T follicular helper cell (primary cell): Measurements from ENCODE around the gene NPEPL1.
"Not testable (repeated sequence)": the region's sequence is repeated elsewhere in the genome, so short reads cannot be mapped to it uniquely, and the experiment has no call there.

Experiments used
- DNase-seq: peaks from one replicate; pipeline ENCODE4 v3.0.0-alpha.2; 2020; ENCODE audit warnings: low read depth

The NPEPL1 gene

GRCh38 chr20:58712806-58713731 is 20.5 kb downstream of the NPEPL1 start:
- DNase-seq: no peak

DNA sequence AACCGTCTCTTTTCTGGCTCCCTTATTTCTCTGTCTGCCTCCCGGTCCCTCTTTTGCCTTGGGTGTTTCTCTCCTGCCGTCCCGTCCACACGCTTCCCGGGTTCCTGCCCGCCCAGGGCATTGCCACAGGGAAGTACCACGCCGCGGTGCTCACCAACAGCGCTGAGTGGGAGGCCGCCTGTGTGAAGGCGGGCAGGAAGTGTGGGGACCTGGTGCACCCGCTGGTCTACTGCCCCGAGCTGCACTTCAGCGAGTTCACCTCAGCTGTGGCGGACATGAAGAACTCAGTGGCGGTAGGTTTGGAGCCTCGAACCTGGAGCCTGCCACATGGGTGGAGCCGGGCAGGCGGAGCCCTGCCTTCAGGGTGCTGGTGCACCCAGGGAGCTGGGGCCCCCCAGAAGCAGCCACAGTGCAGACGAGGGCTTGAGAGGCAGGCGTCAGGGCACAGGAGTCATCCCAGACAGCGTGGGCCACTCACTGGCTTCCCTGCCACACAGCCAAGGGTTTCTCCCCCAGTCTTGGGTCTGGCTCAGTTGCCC is 21.3 kb downstream of the NPEPL1 start:
- no peak for DNase-seq

DNA sequence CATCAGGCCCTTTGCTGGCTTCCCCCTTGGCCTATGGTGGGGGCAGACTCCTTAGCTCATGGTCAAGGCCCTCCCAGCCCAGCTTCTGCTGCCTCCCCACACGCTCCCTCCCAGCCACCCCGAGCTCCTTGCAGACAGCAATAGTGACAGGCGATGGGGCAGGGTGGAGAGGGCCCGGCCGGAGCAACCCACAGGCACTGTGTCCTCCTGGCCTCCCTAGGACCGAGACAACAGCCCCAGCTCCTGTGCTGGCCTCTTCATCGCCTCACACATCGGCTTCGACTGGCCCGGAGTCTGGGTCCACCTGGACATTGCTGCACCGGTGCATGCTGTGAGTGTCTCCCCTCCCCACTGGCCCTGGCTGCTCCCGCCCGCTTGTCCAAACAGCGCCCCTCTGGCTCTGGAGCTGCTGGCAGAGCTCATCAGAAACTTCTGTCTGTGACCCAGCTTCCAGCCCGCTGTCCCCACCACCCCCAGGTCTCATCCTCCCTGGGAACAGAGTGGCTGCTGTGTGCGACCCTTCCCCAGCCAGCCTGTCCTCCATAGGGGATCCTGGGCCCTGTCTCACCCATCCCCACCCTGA is 21.8 kb downstream of the NPEPL1 start:
- DNase-seq: no peak

- DNase-seq: no peak
These were observed 22.3 kb downstream of the NPEPL1 start for GRCh38 chr20:58714923-58715351.

- DNase-seq: no peak
These were observed 22.8 kb downstream of the NPEPL1 start for GRCh38 chr20:58715391-58715800.

GRCh38 chr20:58715801-58716475 is 23.3 kb downstream of the NPEPL1 start:
- DNase-seq: no peak

DNA sequence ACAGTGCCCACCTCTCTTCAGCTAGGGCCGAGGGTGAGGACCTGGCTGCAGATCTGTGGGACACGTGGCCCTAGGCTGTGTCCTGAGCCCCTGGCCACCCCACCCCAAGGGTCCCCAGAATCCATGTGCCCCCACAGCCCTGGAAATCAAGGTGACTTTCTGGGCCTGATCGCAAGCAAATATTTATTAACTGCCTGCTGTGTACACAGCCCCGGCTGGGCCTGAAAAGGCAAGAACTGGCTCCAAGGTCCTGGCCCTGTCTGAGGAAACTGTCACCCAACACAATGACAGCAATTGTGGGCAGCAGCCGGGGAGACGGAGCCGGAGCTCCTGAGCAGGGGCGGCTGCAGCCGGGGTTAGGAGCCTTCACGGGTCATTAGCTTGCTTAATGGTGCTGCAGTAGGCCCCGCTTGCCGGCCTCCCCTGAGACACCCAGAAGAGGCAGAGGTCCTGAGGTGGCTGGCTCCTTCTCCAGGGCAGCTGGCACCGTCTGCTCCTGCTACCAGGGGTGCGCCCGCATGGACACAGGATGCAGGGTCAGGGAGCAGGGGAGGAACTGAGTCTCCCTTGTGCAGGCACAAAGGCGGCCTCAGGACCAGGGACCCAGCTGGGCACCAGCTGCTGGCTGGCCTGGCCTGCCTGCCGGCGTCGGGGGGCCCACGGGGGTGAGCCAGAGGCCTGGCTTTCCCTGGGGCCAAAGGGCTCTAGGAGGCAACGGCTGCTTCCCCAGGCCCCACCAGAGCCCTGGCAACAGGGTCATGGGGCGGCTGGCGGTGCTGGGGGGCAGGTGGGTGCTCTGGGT is 24.1 kb downstream of the NPEPL1 start:
- DNase-seq: no peak

GRCh38 chr20:58717278-58718091 is 24.9 kb downstream of the NPEPL1 start:
- no peak for DNase-seq

DNA sequence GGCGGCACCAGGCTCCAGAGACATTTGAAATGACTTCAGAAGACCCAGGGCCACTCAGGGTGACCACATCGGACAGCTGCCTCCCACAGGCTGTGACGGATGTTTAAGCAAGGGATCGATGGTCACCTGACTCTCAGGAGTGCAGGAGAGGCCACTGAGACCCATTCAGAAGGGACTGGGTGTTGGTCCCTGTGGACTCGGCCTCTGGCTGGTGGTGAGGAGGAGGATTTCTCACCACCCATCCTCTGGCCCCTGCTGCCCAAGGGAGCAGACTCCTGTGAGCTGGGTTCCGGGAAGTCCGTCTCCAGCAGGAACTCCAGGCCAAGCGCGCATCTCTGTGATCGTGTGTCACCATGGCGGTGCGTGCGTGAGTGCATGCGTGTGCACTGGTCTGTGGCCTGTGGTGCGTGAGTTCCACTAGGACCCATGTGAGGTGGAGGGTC is 25.5 kb downstream of the NPEPL1 start:
- DNase-seq: no peak

DNA sequence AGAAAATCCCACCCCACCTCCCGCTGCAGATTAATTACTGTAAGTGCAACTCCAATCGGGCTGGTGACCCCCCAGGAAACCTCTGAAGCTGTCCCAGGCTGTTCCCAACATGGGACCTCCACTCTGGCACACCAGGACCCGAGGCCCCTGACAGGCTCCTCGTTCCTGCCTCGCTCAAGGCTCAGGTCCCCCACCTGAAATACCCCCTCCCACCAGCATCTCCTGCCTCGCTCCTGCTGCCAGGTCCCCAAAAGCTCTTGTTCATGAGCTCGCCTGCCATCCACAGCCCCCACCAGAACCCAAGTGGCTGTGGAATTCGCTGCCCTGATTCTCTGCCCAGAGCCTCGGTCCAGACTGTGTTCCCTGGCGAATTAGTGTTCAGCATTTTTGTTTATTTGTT is 26.1 kb downstream of the NPEPL1 start:
- no peak for DNase-seq

GRCh38 chr20:58719258-58719657 is 26.7 kb downstream of the NPEPL1 start:
- DNase-seq: no peak

DNA sequence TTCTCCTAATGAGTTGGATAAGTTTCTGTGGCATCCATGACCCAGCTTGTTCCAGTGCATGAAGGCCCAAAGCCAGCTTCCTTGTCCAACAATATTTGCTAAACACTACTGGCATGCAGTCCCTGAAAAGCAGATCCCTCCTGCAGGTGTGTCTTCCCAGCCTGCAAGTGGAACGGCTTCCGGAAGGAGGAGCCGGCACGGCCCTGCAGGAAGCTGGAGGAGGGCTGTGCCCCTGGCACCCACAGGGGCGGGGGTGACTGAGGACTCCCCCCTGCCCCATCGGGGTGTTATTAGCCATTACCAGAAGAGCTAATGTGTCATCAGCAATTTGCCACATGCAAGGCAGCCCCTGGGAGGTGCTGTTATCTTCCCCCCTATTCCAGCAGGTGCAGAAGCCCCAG is 27.4 kb downstream of the NPEPL1 start:
- no peak for DNase-seq

GRCh38 chr20:58720890-58721289 is 28.3 kb downstream of the NPEPL1 start:
- no peak for DNase-seq

DNA sequence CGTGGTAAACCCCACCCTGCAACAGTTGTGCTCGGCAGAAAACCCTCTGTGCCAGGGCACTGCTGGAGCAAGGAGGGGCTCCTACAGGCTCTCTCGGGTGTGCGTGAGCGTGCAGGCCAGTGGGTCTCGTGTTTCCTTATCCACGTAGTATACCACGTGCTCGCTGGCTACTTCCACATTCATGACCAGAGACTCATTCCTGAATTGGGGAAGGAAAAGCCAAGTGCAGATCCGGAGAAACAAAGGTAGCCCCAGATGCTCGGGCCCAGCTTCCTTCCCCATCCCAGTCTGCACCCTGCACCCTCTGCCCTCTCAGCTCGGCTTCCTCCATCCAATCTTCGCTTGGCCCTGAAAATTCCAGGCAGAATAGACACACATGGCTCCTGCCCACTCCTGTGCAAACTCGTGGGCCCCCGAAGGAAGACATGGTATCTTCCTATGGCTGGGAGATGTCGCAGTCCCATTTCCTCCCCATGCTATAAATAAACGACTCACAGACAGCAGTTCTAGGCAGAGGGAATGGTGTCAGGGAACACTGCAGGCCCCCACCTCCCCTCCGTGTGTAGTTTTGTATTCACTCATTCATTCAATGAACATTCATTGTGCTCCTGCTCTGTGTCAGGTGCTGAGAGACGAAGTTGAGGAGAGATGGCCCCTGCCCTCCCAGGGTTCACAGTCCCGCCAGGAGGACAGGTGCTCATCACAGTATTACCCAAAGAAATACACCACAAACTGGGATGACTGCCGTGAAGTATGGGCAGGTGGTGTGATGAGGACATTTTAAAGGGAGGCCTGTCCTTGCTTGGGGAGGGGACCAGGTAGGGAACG is 29.6 kb downstream of the NPEPL1 start:
- no peak for DNase-seq

- no peak for DNase-seq
These were observed 30.5 kb downstream of the NPEPL1 start for GRCh38 chr20:58722877-58723627.

DNA sequence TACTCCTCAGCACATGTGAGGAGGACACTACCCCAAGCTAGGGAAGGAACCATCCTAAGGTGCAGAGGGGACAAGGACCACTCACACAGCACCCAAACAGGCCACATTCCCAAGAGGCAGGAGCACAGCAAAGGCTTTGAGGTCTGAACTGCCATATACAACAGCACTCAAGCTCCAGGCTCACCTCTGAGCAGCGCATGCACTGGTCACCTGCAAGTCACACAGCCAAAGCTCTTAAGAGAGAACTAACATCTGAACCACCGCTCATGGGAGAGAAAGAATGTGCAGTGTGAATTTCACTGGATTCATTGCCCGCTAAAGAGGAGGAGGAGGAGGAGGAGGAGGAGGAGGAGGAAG is 31.0 kb downstream of the NPEPL1 start:
- no peak for DNase-seq

- not testable (repeated sequence) for DNase-seq
These were observed 33.6 kb downstream of the NPEPL1 start for GRCh38 chr20:58726156-58726555.

- DNase-seq: no peak
These were observed 38.6 kb downstream of the NPEPL1 start for GRCh38 chr20:58731192-58731591.

DNA sequence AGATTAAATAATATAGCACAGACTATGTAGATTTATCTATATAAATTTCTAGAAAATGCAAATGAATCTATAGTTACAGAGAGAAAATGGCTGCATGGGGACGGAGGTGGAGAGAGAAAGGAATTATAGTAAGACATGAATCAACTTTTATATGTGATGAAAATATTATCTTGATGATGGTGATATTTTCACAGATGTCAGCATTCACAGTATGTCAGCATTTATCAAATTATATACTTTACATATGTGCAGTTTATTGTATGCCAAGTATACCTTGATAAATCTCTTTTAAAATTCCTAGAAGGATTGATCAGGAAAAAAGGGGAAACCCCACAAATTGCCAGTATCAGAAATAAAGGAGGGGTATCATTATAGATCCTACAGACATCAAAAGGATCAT is 44.6 kb downstream of the NPEPL1 start:
- DNase-seq: no peak
